C1 segment of cervical spinal cord (tissue), 14 donors: ENCODE results near the gene STARD10.
"Not testable (repeated sequence)": the region's sequence is repeated elsewhere in the genome, so short reads cannot be mapped to it uniquely, and the experiment has no call there.

ENCODE experiments used
- DNase-seq, 14 donors: peaks; one replicate each; lab custom pipeline; 2025; lab: John Stamatoyannopoulos, UW

The STARD10 gene

DNA sequence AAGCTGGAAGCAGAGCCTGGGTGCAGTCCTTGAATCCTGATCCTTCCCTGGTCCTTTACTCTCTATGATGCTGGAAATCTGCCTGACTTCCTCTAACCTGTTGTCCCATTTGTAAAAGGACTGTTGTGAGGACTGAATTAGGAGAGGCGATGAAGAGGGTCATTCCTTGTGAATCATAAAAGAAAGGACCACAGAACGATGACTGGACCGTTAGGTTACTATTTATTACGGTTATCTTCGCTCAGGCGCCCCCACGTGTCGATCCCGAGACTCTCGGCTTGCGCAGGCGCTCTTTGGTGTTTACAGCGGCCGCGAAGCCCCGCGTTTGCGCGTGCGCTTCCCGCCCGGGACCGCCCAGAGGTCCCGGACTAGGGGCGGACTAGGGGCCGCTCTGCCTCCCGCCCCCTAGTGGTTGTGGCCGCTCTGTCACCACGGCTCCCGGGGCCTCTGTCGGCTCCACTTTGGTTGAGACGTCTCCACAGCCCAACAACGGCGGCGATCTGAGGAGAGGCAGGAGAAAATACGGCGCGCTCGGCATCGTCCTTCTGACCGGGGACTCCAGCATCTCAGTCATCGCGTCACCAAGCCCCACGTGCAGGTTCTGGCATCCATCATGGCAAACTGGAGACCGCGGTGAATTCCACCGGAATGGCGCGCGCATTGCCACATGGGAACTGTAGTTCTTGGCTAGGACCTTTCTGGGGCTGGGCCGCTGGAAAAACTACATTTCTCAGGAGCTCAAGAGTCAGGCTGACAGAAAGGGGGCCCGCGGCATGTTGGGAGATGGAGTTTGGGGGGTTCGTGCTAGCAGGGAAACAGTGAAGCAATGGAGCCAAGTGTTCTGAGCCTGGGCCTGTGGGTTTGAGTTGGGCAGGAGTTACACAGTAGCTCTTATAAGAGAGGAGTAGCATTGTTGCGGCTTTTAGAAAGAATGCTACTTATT, at the start of gene STARD10:
Gene STARD10 (minus strand): TSS at position 623 of the 943 bp plus-strand sequence. CDS start 12,866 bp downstream, outside the sequence.
- peak; percentile 86 to 100 (median 99) for DNase-seq

- DNase-seq: no peak
Measured at GRCh38 chr11:72842653-72843330, 48.9 kb upstream of the STARD10 start.

- DNase-seq: no peak
Measured at GRCh38 chr11:72842126-72842525, 48.3 kb upstream of the STARD10 start.

DNA sequence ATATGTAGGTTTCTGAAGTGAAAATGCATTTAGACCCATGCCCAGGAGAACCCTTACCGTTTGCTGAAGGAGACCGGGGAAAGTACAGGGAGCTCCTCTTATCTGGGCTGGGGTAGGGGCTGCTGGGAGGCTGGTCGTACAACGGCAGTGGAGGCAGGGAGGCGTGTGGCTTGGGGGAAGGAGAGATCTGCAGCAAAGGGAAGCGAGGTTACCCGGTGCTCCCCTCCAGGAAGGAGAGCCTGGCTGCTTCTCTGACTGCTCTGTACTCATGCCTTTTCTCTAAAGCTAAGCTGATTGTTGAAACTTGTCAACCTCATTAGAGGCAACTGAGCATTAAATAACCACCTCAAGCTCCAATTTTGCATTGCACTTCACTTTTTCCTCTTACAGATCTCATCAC, 47.5 kb upstream of the STARD10 start:
- no peak for DNase-seq

GRCh38 chr11:72840780-72841179, 46.9 kb upstream of the STARD10 start:
- DNase-seq: no peak

- no peak for DNase-seq
Measured at GRCh38 chr11:72838691-72839305, 45.0 kb upstream of the STARD10 start.

DNA sequence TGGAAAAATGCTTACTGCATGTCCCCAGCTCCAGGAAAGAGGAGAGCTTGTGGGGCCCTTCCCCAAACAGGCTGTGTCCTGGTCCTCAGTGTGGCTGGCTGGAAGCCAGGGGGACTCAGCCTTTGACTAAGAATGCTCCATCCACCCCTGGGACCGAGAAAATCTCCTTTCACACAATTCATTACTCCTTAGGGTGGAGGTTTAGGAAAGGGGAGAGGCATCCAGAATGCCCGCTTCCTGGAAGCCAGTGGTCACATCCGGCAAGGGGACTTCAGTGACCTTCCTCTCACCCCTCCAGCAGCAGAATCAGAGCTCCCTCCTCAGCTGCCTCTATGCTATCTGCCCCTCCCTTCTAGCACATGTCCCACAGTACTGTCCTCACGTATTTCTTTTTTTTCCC, 42.3 kb upstream of the STARD10 start:
- no peak for DNase-seq

DNA sequence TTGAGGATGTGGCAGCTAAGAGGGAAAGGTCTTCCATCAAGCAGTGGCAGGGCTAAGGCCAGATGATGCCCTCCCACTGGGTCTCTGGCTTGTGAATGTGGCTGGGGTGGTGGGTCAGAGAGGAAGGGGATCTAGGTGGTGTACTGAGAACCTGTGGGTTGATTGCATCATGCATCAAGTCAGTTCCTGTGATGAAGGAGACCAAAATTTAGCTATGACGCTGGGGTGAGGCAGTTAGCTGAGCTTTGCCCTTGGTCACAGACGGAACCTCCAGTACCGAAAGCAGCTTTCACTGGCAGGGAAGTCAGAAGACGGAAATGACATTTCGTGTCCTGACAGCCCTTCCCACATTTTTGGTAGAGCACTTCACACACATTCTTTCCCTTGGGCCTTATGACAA, 41.1 kb upstream of the STARD10 start:
- no peak for DNase-seq

- peak in 1 of 14 donors; percentile 35 for DNase-seq
Measured at GRCh38 chr11:72833811-72834493, 40.1 kb upstream of the STARD10 start.

DNA sequence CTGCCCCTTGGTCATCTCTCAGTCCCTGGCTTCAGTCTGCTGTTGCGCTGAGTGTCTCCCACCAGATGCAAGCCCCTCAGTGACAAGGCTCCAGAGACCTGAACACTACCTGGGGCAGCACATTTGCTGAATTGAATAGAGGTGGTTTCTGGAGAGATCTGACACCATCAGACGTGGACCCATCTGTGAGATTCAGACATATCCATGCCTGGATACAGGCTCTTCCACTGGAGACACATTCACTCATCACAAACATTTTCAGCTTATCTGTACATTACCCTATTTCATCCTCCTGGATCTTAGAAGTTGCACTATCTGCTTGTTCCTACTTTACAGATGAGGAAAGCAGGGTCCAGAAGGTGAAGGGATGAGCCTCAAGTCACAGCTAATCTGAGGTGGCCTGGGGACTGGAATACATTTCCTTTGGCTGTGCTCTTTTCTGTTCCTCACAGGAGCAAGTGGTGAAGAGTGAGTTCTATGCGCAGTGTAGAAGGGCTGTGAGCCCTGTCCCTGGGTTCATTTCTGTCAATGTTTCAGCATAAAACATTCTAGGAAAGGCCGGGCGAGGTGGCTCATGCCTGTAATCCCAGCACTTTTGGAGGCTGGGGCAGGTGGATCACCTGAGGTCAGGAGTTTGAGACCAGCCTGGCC, 39.4 kb upstream of the STARD10 start:
- DNase-seq: no peak

- DNase-seq: no peak
Measured at GRCh38 chr11:72832301-72833082, 38.6 kb upstream of the STARD10 start.

- DNase-seq: peak in 11 of 14 donors; percentile 52 to 84 (median 72)
Measured at GRCh38 chr11:72831521-72832300, 37.9 kb upstream of the STARD10 start.

DNA sequence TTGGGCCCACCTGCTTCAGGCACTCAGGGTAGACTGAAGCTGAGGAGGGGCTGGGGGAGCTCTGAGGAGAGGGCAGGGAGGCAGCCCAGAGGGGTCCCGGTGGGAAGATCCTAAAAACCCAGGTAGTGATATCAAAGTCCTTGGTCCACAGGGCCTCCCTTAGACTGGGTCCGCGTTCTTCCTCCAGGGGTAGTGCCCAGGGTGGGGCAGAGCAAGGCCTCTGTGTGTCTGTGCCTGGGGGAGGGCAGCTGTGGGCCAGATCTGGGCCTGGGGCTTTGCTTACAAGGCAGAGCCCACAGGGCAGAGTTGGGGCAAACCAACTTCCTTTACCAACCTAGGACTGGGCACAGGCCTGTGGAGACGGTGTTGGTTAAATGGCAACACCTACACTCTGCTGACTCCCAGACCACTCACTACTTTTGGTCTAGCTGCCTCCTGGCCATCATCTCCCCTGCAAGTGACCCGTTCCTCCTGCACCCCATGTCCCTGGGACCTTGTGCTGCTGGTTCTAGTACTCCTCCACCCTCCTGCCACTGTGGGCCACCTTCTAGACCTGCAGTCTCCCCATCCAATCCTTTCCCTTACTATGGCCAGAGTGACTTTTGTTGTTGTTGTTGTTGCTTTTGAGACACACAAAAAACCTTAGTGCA, 36.2 kb upstream of the STARD10 start:
- no peak for DNase-seq

DNA sequence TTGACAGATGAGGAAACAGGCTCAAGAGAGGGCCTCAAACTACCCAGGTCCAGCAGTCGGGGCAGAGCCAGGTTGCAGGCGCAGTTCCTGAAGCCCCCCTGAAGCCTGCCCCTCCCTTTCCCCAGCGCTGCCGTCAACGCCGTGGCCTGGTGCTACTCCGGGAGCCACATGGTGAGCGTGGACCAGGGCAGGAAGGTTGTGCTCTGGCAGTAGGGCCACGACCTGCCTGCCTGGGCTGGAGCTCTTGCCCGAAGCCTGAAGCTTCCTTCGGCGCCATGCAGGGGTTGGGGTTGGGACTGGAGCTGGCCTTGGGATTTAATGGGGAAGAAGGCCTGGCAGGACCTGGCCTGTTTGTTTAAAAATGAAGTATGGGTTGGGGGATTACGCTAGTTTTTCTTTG, 35.3 kb upstream of the STARD10 start:
- no peak for DNase-seq

DNA sequence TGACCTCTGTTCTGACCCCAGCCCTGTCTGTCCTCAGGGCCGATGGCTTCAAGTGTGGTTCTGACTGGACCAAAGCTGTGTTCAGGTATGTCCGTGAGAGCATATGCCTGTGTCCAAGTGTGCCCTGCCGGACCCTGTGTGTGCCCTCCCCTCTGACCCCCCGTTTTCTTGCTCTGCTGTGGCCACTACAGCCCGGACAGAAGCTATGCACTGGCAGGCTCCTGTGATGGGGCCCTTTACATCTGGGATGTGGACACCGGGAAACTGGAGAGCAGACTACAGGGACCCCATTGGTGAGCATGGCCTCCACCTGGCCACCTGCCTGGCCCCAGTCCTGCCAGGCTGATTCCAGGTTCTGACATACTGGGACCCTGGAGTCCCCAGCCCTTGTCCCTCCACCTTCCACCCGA, 34.9 kb upstream of the STARD10 start:
- no peak for DNase-seq

GRCh38 chr11:72828081-72828567, 34.3 kb upstream of the STARD10 start:
- no peak for DNase-seq

GRCh38 chr11:72827656-72828055, 33.8 kb upstream of the STARD10 start:
- not testable (repeated sequence) for DNase-seq

DNA sequence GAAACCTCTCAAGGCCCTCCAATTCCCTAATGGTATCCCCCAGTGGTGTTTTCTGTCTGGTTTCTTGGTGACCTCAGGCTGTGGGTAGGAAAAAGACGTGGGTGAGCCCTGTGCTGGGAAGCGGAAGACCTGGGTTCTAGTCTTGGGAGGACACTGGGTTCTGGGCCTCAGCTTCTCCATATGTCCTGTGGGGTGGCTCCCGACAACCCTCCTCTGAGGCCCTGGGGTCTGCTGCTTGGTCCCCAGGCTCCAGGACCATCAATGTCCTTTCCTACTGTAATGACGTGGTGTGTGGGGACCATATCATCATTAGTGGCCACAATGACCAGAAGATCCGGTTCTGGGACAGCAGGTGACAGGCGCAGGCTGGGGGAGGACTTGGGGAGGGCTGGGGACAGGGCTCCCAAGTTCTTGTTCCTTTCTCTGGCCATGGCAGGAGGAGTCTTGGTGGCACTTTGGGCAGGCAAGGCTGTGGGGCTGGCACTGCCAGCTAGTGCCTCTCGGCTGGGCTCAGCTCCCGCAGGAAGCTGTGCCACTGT, 33.2 kb upstream of the STARD10 start:
- no peak for DNase-seq
